T follicular helper cell (primary cell): ENCODE results near the gene EFNA3.

Source experiments
- DNase-seq: peaks from one replicate; pipeline ENCODE4 v3.0.0-alpha.2; 2020; ENCODE audit warnings: low read depth

The EFNA3 gene

GRCh38 chr1:155133799-155134281 lies 55.2 kb downstream of the EFNA3 start:
- DNase-seq, result no peak

- no peak for DNase-seq
Observed at GRCh38 chr1:155134322-155134721, 55.7 kb downstream of the EFNA3 start.

GRCh38 chr1:155134880-155135414 lies 56.3 kb downstream of the EFNA3 start:
- no peak for DNase-seq

GRCh38 chr1:155135415-155136028 lies 56.9 kb downstream of the EFNA3 start, which contains the start of gene SLC50A1:
TSS of gene SLC50A1 (plus strand) at chr1:155135852. CDS start at chr1:155135912, 60 bp downstream.
- peak; percentile 87 for DNase-seq

- no peak for DNase-seq
Observed at GRCh38 chr1:155136748-155137147, 58.1 kb downstream of the EFNA3 start.
